Stimulated activated naive CD8-positive, alpha-beta T cell treated with anti-CD3 and anti-CD28 coated beads, Interleukin-15, amount 100 ng/mL, for 72 hours (primary cell): ENCODE data around the gene CMYA5.

Source experiments
- ATAC-seq: fragments of 150-1000 bp; cut with Tn5 transposase; 2 replicates; pipeline ENCODE4 v1.10.0; 2021; ENCODE audit warnings: mild to moderate bottlenecking, moderate library complexity
- DNase-seq, 2 donors: peaks; one replicate each; pipeline ENCODE4 v3.0.0; 2021 to 2022
- H3K27ac Mint-ChIP-seq, 2 donors: one replicate each; pipeline ENCODE4 v1.8.0; 2022; ENCODE audit warnings: mild to moderate bottlenecking in 2 of 2, mixed read lengths in 2 of 2, moderate library complexity in 2 of 2
- H3K27me3 Mint-ChIP-seq: one replicate; pipeline ENCODE4 v1.8.0; 2022; ENCODE audit warnings: mixed read lengths
- H3K4me1 Mint-ChIP-seq: one replicate; pipeline ENCODE4 v1.8.0; 2022; ENCODE audit warnings: mild to moderate bottlenecking, mixed read lengths
- H3K4me3 Mint-ChIP-seq, 2 donors: one replicate each; pipeline ENCODE4 v1.8.0; 2022; ENCODE audit warnings: mild to moderate bottlenecking in 2 of 2, mixed read lengths in 2 of 2, moderate library complexity in 1 of 2
- H3K9me3 Mint-ChIP-seq, 2 donors: one replicate each; pipeline ENCODE4 v1.8.0; 2022; ENCODE audit warnings: mixed read lengths in 2 of 2

The CMYA5 gene

DNA sequence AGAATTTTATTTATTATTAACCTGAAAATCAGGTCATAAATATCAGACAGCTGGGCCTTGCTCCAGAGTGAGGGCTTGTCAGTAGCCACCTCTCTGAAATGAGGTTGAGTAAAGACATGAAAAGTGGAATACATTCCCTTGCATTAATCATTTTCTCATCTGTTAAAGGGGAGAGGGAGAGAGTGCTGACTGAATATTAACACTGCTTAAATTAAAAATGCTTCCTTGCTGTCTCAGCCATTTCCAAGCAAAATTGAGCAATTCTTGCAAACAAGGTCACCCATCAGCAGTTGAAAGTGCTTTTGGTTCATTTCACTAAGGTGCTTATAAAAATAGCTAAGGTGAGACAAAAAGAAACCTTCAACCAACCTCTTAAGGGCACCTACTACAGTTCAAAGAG, 102.8 kb downstream of the CMYA5 start:
- no peak for ATAC-seq
- H3K27me3 Mint-ChIP-seq, result no peaks in the 10 kb centered on the region
- H3K9me3 Mint-ChIP-seq, result no peaks in the 10 kb centered on the region
- DNase-seq, result no peak
- no peaks in the 10 kb centered on the region for H3K4me1 Mint-ChIP-seq
- no peak overlapping the region for H3K4me3 Mint-ChIP-seq
- H3K27ac Mint-ChIP-seq, result no peak overlapping the region

DNA sequence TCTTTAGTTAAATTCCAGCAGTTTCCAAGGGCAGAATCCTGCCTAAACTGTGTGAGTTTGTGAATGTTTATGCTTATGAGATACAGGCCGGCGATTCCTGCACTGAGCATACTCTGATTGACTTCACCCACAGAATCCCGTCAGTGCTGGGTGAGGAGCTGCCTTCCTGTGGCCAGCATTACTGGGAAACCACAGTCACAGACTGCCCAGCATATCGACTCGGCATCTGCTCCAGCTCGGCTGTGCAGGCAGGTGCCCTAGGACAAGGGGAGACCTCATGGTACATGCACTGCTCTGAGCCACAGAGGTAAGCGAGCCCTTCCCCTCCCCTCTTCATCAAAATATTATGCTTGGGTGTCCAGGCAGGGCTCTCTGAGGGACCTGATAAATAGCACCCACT, 103.7 kb downstream of the CMYA5 start:
- no peak overlapping the region for H3K27ac Mint-ChIP-seq
- no peaks in the 10 kb centered on the region for H3K4me1 Mint-ChIP-seq
- ATAC-seq (no peak), DNase-seq (no peak)
- no peak overlapping the region for H3K4me3 Mint-ChIP-seq
- H3K9me3 Mint-ChIP-seq, result no peaks in the 10 kb centered on the region
- no peaks in the 10 kb centered on the region for H3K27me3 Mint-ChIP-seq

DNA sequence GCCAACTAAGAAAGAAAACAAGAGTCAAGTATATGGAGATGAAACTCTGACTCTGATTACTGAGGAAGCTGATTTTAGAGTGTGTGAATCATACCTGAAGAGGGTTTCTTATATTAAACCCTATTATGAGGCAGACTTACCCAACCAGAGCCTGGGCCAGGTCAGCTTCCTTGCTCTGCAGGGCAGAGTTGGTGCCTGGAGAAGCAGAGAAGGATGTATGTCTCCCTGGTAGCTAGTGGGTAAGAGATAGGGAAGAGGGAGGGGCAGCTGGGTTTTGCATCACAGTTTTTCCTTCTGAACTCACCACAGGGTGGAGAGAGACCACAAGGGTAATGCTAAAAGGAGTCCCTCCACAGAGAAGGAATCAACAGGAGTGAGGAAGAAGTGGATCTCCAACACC, 104.1 kb downstream of the CMYA5 start:
- H3K4me1 Mint-ChIP-seq, result no peaks in the 10 kb centered on the region
- no peak for DNase-seq
- no peaks in the 10 kb centered on the region for H3K9me3 Mint-ChIP-seq
- no peak for ATAC-seq
- H3K27me3 Mint-ChIP-seq, result no peaks in the 10 kb centered on the region
- H3K4me3 Mint-ChIP-seq, result no peak overlapping the region
- no peak overlapping the region for H3K27ac Mint-ChIP-seq

DNA sequence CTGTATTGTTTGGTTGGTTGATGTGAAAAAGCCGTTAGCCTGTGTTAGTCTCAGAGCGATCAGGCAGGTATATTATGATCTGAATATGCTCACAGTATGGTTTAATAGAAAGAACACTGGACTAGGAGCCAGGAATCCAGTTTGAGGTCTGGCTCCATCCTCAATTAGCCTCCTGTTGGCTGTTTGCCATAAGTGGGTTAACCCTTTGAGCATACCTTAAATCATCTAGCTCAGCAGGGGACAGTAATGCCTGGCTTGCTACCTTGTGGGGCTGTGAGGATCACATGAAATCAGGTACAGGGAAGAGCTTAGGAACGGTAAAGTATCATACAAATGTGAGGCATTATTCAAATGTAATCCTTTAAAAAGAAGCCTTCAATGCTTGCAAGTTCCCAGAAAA, 104.7 kb downstream of the CMYA5 start:
- H3K27ac Mint-ChIP-seq, result no peak overlapping the region
- H3K4me3 Mint-ChIP-seq, result no peak overlapping the region
- DNase-seq (no peak), ATAC-seq (no peak)
- no peaks in the 10 kb centered on the region for H3K4me1 Mint-ChIP-seq
- H3K27me3 Mint-ChIP-seq, result no peaks in the 10 kb centered on the region
- H3K9me3 Mint-ChIP-seq, result no peaks in the 10 kb centered on the region

DNA sequence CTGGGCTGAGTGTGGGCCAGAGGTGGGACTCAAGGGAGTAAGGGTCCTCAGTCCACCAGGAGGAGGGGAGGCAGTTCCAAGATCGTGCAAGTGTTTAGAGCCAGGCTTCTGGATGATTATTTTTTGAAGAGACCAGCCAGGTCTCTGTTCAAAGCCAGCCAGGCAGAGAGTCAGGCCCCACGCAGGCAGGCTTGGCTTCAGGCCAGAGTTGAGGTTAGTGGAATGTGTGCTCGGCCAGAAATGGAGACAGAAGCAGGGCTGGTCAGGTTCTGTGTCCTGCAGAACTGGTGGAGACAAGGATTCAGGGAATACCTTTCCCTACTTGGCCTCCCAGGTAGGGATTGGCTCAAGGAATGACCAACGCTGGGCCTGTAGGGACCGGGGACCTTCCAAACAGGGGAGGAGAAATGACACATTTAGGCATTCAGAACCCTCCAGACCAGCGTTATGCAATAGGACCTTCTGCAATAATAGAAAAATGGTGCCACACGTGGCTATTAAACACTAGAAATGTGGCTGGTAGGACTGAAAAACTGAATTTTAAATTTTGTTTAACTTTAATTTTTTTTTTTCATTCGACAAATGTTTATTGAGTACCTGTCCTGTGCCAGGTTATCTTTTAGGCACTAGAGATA, 106.2 kb downstream of the CMYA5 start:
- Mint-ChIP-seq H3K4me3 (no peak overlapping the region), H3K27ac (no peak overlapping the region), H3K4me1 (peaks cover 1% of the 10 kb centered on the region), H3K9me3 (no peaks in the 10 kb centered on the region), H3K27me3 (no peaks in the 10 kb centered on the region)
- no peak for ATAC-seq
- no peak for DNase-seq

DNA sequence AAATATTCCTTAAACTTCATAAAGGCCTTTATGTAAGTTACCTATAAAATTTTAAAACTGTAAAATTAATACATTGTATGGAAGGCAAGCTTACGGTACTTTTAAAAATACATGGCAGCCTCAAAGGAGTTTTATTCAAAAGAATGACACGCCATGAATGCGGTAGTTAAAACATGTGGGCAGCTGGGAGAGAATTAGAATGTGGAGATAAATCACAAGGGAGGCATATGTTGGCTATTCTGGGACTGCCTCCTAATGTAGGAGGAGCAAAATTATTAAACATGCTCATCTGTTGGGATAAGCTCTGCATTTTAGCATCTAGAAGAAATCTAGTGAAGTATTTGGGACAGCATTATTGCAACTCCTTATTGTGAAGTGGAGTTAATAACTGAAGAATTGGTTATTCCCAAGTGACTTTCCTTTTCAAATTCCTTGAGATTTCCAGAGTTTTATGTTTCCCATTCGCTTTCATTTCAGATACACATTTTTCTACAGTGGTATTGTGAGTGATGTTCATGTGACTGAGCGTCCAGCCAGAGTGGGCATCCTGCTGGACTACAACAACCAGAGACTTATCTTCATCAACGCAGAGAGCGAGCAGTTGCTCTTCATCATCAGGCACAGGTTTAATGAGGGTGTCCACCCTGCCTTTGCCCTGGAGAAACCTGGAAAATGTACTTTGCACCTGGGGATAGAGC, 109.4 kb downstream of the CMYA5 start:
- H3K4me3 Mint-ChIP-seq, result no peak overlapping the region
- no peak for ATAC-seq
- peaks cover 18% of the 10 kb centered on the region for H3K4me1 Mint-ChIP-seq
- no peak overlapping the region for H3K27ac Mint-ChIP-seq
- DNase-seq, result no peak
- no peaks in the 10 kb centered on the region for H3K27me3 Mint-ChIP-seq
- no peaks in the 10 kb centered on the region for H3K9me3 Mint-ChIP-seq

DNA sequence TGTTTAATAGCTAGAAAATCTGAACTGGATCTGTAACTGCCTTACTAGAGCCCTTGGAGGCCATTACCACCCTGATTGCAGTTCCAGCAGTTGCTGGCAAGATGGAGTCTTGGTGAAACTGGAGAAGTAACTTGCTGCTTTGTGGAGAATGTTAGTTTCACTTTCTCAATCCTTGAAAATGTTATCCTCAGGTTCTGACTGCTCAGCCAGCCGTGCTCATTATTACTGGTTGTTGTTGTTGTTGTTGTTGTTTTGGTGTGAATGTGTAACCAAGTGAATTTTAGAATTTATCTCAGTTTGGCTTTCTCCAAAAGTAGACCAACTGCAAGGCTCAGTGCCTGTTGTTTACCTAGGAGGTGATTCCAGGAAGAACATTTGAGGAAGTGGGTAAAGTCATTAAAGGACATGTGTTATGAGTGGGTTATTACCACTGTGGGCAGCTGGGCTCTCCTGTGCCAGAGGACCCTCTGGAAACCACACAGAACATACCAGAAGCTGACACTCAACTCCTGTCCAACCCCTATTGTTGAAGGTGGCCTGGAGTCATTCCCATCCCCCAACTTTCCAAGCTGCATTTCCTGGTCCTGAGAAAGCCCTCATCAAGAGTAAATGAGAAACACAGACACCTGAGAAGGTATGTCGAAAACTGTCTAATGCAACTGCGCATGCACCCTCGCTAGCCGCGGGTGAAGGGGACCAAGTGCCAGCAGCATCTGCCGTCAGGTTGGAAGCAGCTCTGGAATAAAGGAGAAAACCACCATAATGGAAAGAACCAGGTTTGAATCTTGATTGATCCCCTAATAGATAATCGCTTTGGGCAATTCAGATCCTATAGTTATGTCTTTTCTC, 111.6 kb downstream of the CMYA5 start:
- Mint-ChIP-seq H3K9me3 (no peaks in the 10 kb centered on the region), H3K27me3 (no peaks in the 10 kb centered on the region), H3K27ac (peak overlapping the region; percentile 75 to 76), H3K4me3 (peak overlapping the region in 1 of 2 donors; percentile 23), H3K4me1 (peaks cover 18% of the 10 kb centered on the region)
- no peak for DNase-seq
- peak; percentile 66 for ATAC-seq

DNA sequence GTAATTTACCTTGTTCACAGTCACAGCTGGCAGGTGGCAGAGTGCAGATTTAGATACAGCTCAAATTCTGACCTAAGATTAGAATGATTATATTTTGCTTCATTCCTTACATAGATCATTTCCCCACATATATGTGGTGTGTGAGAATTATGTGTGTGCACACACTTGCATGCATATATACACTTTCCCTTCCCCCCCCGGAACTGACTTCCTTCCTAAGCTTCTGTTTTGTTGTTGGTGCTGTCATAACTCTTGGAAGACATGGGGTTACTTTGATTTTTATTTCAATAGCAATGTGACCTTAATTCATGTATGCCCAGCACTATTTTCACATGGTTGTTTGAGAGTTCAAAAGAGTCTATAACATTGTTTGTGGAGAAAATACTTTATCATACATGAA, 112.8 kb downstream of the CMYA5 start:
- Mint-ChIP-seq H3K27ac (no peak overlapping the region), H3K9me3 (no peaks in the 10 kb centered on the region), H3K4me3 (no peak overlapping the region), H3K4me1 (peaks cover 18% of the 10 kb centered on the region), H3K27me3 (no peaks in the 10 kb centered on the region)
- ATAC-seq (no peak), DNase-seq (no peak)

DNA sequence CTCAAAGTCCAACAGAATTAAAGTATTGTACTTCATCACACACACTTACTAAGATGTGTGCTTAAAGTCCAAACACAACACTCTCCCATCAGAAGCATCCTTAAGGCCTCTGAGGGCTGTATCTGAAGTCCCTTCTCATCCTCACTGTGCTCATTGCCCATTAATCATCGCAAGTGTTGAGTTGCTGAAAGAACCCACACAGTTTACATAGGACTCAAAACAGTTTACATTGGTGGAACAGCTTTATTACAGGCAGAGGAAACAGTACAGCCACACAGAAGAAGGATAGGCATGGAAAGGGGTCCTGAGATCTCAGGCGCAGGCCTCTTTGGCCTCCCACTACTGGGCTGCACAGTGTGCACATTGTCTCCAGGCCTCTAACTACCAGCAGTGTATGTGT, 113.4 kb downstream of the CMYA5 start:
- no peaks in the 10 kb centered on the region for H3K27me3 Mint-ChIP-seq
- peaks cover 18% of the 10 kb centered on the region for H3K4me1 Mint-ChIP-seq
- H3K9me3 Mint-ChIP-seq, result no peaks in the 10 kb centered on the region
- no peak for ATAC-seq
- DNase-seq, result no peak
- no peak overlapping the region for H3K27ac Mint-ChIP-seq
- H3K4me3 Mint-ChIP-seq, result no peak overlapping the region

DNA sequence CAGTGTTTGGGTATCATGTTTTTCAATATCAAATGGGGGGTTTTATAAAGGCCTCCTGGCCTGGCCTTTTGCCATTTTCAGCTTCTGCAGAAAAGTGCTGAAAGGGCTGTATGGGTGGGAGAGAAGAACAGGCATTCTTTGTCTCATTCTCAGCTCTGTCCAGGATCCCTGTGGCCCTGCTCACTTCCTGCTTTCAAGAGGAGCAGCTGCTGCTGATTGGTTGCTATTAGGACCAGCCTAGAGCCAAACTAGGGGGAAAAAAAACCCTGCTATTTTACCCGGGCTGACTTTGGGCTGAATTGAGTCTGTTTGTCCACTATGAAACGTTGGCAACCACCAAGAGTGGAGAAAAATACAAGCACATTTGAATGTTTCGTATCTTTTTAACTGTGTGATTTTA, 117.1 kb downstream of the CMYA5 start:
- H3K27ac Mint-ChIP-seq, result no peak overlapping the region
- peaks cover 10% of the 10 kb centered on the region for H3K4me1 Mint-ChIP-seq
- H3K9me3 Mint-ChIP-seq, result no peaks in the 10 kb centered on the region
- ATAC-seq (no peak), DNase-seq (no peak)
- no peak overlapping the region for H3K4me3 Mint-ChIP-seq
- H3K27me3 Mint-ChIP-seq, result no peaks in the 10 kb centered on the region

DNA sequence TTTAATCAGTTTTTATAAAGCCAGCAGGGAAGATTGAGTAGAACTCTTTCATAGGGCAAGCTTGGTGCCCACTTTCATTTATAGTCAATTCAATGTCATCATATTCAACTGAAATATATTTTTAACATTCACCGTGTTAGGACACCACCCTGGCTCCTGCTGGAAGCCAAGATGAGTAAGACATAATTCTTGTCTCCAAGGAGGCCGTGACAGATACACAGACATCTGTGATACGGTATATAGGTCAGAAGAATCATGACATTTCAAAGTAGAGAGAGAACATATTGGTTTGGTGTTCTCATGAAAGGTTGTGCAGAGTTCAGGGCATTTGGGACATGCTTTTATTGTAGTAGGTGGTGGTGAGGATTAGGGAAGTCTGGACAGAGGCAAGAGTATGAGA, 120.1 kb downstream of the CMYA5 start:
- Mint-ChIP-seq H3K27me3 (peaks cover under 1% of the 10 kb centered on the region), H3K4me3 (no peak overlapping the region), H3K4me1 (no peaks in the 10 kb centered on the region), H3K9me3 (no peaks in the 10 kb centered on the region), H3K27ac (no peak overlapping the region)
- ATAC-seq (no peak), DNase-seq (no peak)

DNA sequence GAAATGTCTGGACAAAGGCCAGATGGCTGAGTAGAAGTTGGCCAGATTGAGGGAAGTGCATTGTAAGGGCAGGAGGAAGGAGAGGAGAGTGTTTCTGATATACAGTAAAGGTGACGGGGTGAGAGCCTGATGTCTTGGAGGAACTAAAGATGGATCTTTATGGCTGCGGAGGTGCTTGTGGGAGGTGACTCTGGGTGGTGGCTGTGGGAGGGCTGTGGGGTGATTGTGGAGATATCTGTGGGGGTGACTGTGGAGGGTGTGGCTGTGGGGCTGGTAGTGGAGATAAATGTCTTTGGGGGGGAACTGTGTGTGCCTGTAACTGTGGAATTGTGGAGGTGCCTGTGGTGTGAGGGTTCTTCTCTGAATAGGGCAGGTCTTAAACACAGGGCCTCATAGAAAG, 121.4 kb downstream of the CMYA5 start:
- DNase-seq (no peak), ATAC-seq (no peak)
- peaks cover 12% of the 10 kb centered on the region for H3K27me3 Mint-ChIP-seq
- H3K27ac Mint-ChIP-seq, result no peak overlapping the region
- no peaks in the 10 kb centered on the region for H3K4me1 Mint-ChIP-seq
- H3K9me3 Mint-ChIP-seq, result no peaks in the 10 kb centered on the region
- H3K4me3 Mint-ChIP-seq, result no peak overlapping the region

DNA sequence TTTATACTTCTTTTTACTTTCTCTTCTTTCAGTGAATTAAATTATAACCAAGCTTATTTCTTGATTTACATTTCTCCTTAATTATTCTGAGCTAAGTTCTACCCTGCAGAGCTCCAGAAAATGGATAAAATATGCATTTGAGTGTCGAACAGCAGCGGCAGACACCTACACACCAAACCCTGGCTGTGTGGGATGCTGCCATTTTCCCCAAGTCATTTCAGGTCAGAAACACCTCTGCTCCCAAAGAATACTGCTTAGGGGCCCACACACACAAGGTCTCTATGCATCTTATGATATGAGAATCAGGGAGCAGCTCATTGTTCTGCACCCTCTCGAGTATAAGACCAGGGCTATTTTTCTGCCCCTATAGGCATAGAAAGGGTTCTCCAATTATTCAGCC, 122.3 kb downstream of the CMYA5 start:
- ATAC-seq, result no peak
- no peak overlapping the region for H3K4me3 Mint-ChIP-seq
- H3K9me3 Mint-ChIP-seq, result no peaks in the 10 kb centered on the region
- DNase-seq, result no peak
- no peaks in the 10 kb centered on the region for H3K4me1 Mint-ChIP-seq
- peaks cover 12% of the 10 kb centered on the region for H3K27me3 Mint-ChIP-seq
- no peak overlapping the region for H3K27ac Mint-ChIP-seq

DNA sequence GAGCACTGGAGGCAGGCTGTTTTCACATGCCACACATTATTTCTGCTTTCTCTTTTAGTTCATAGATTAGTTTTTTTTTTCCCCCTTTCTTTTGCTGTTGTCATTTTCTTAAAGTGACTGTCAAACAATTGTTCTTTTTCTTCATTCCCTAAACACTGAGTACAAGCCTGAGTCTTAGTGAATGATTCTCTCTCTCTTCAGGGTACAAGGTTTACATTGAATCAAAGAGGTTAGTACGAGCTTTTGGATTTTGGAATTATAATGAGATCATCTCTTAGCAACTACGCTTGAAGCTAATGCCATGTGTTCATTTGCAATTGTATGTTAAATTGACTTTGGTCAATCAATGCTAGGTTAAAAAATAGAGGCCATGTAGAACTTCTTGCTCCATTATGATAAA, 125.1 kb downstream of the CMYA5 start:
- Mint-ChIP-seq H3K27me3 (peaks cover 12% of the 10 kb centered on the region), H3K4me3 (no peak overlapping the region), H3K9me3 (peaks cover 0 to 12% of the 10 kb centered on the region in 2 donors), H3K4me1 (no peaks in the 10 kb centered on the region), H3K27ac (no peak overlapping the region)
- no peak for DNase-seq
- ATAC-seq, result no peak

DNA sequence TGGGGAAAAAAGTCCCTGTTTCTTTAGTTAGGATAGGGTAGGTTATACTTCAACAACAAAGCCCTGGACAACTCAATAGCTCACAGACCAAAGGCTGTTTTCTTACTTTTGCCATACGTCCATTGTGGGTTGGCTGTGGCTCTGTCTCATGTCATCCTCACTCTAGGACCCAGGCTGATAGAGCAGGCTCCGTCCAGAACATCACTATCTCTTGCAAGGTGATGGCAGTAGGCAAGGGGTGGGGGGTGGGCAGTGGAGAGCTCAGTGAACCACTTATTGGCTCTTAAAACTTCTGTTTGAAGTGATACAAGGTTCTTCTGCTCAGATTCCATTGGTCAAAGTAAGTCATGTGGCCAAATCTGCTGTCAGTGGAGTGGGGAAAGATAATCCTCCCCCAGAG, 126.4 kb downstream of the CMYA5 start:
- Mint-ChIP-seq H3K4me1 (no peaks in the 10 kb centered on the region), H3K9me3 (peaks cover 3 to 24% of the 10 kb centered on the region in 2 donors), H3K27me3 (peaks cover 12% of the 10 kb centered on the region), H3K4me3 (no peak overlapping the region), H3K27ac (no peak overlapping the region)
- DNase-seq (no peak), ATAC-seq (no peak)

DNA sequence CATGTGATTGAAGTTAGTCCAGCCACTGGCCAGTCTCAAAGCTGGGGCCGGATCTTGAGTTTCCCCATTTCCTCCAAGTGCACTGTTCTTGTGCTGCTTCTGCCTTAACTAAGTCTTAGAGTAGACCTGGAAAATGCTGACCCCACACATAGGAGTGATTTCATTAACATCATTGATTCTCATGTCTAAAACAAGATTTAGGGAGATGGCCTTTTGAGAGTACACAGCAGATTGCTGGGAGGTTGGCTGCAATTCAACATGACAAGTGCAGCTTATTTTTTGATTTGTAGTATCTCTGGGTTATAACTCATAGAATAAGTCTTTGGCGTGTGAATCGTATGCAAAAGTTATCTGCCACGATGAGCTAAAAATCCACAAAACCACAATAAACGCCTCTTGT, 131.0 kb downstream of the CMYA5 start:
- ATAC-seq (no peak), DNase-seq (no peak)
- H3K27me3 Mint-ChIP-seq, result peaks cover 12% of the 10 kb centered on the region
- no peak overlapping the region for H3K27ac Mint-ChIP-seq
- no peak overlapping the region for H3K4me3 Mint-ChIP-seq
- peaks cover 3 to 24% of the 10 kb centered on the region in 2 donors for H3K9me3 Mint-ChIP-seq
- no peaks in the 10 kb centered on the region for H3K4me1 Mint-ChIP-seq
